Stimulated activated CD8-positive, alpha-beta memory T cell treated with anti-CD3 and anti-CD28 coated beads, Interleukin-15, amount 100 ng/mL, for 24 hours (primary cell): ENCODE data around the gene RPS4Y1.
"Not testable (repeated sequence)": the region's sequence is repeated elsewhere in the genome, so short reads cannot be mapped to it uniquely, and the experiment has no call there.

Experiments used
- DNase-seq: peaks from one replicate; pipeline ENCODE4 v3.0.0-alpha.2; 2020; ENCODE audit warnings: low read depth

Gene RPS4Y1

GRCh38 chrY:2841471-2841893 is at the start of gene RPS4Y1:
RPS4Y1 (plus strand) TSS chrY:2841602; CDS start chrY:2841625, 23 bp downstream.
- no peak for DNase-seq

GRCh38 chrY:2796977-2797523 is 44.4 kb upstream of the RPS4Y1 start:
- DNase-seq = no peak

GRCh38 chrY:2797991-2798390 is 43.4 kb upstream of the RPS4Y1 start:
- DNase-seq = no peak

- DNase-seq = no peak
These were observed 41.2 kb upstream of the RPS4Y1 start for GRCh38 chrY:2800246-2800645.

- DNase-seq = not testable (repeated sequence)
These were observed 24.1 kb upstream of the RPS4Y1 start for GRCh38 chrY:2817146-2817896.

- no peak for DNase-seq
These were observed 16.9 kb upstream of the RPS4Y1 start for GRCh38 chrY:2824471-2824870.

GRCh38 chrY:2828497-2828896 is 12.9 kb upstream of the RPS4Y1 start:
- DNase-seq = no peak

- no peak for DNase-seq
These were observed 6.2 kb upstream of the RPS4Y1 start for GRCh38 chrY:2835230-2835629.

GRCh38 chrY:2837078-2837477 is 4.3 kb upstream of the RPS4Y1 start:
- no peak for DNase-seq

GRCh38 chrY:2837932-2838331 is 3.5 kb upstream of the RPS4Y1 start:
- DNase-seq = no peak

GRCh38 chrY:2846791-2847190 is 5.4 kb downstream of the RPS4Y1 start:
- DNase-seq = no peak

- no peak for DNase-seq
These were observed 7.0 kb downstream of the RPS4Y1 start for GRCh38 chrY:2848384-2848783.

GRCh38 chrY:2849368-2849767 is 8.0 kb downstream of the RPS4Y1 start:
- no peak for DNase-seq

GRCh38 chrY:2854145-2854774 is 12.9 kb downstream of the RPS4Y1 start:
- no peak for DNase-seq

GRCh38 chrY:2857068-2857467 is 15.7 kb downstream of the RPS4Y1 start:
- DNase-seq = no peak

GRCh38 chrY:2857686-2858085 is 16.3 kb downstream of the RPS4Y1 start:
- no peak for DNase-seq

GRCh38 chrY:2859782-2860181 is 18.4 kb downstream of the RPS4Y1 start:
- DNase-seq = no peak

GRCh38 chrY:2860511-2860910 is 19.1 kb downstream of the RPS4Y1 start:
- DNase-seq = no peak

- DNase-seq = no peak
These were observed 25.2 kb downstream of the RPS4Y1 start for GRCh38 chrY:2866581-2866980.

GRCh38 chrY:2867469-2867868 is 26.1 kb downstream of the RPS4Y1 start:
- no peak for DNase-seq

- DNase-seq = no peak
These were observed 26.7 kb downstream of the RPS4Y1 start for GRCh38 chrY:2868035-2868607.

- DNase-seq = not testable (repeated sequence)
These were observed 30.8 kb downstream of the RPS4Y1 start for GRCh38 chrY:2872234-2872633.

- DNase-seq = no peak
These were observed 32.8 kb downstream of the RPS4Y1 start for GRCh38 chrY:2874211-2874610.
